GM21528 (cell line): ENCODE data around the gene BMPR1A.

Experiments
- ATAC-seq: cut with Tn5 transposase; IDR thresholded peaks from one replicate; pipeline ENCODE4 v1.9.1; 2021; ENCODE audit warnings: mild to moderate bottlenecking, moderate library complexity; ENCODE audit not compliant: unreplicated experiment, low FRiP score

The BMPR1A gene

DNA sequence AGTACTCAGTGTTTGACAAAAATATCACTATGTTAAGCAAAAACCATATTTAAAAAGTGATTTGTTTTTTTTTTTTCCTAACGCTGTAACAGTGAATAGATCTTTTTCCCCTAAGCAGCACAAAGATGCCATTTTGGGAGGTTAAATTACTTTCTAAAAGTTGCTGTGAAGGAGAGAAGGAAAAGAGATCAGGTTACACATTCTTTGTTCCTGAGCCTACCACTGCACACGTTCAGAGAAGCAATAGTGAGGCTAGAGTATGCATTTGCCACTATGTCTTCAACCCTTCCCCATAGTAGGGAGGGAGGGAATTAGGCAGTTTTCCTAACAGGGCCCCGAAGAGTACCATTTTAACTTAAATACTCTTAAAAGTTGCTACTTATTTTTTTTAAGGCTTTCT, 38.9 kb downstream of the BMPR1A start:
- ATAC-seq = no peak

GRCh38 chr10:86798025-86798424, 41.6 kb downstream of the BMPR1A start:
- ATAC-seq = no peak

DNA sequence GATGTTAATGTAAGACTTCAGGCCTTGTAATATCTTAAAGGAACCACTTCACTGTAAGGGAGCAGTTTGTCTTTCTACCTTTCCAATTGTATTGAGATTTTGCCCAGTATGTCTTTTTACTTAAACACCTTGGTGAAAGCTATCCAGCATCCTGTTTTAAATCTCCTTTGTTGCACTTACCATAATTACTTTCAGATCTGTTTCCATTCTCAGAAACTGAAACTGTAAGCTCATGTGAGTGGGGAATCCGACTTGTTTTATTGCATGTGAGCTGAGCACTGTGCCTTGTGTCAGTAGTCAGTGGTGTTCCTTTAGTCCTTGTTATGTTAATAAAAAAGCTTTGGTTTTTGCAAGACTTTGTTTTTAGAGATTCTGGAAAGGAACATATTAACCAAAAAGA, 42.2 kb downstream of the BMPR1A start:
- no peak for ATAC-seq

- ATAC-seq = no peak
Measured at GRCh38 chr10:86799188-86799845, 42.9 kb downstream of the BMPR1A start.

GRCh38 chr10:86801995-86802394, 45.6 kb downstream of the BMPR1A start:
- ATAC-seq = no peak

DNA sequence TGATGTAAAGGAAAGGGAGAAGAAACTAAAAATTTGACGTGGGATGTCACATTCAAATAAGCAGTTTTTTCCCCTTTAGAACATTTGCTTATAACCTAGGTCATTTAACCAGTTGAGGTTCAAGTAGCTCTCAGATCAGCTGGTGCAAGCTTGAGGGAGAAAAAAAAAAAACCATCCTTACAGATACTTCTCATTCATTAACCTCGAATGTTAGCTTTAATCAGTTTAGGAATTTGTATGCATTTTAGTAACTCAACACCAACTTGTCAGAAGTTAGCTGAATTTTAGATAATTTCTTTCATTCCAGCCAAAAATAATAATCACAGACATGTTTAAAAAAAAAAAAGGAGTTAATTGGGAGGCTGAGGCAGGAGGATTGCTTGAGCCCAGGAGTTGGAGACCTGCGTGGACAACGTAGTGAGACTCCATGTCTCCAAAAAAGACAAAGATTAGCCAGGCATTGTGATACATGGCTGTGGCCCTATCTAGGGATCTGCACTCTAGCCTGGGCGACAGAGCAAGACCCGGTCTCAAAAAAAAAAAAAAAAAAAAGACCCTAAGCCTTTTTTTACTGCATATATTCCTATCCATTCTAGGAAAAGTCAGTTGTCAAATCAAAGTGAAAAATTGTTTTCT, 46.2 kb downstream of the BMPR1A start:
- no peak for ATAC-seq

DNA sequence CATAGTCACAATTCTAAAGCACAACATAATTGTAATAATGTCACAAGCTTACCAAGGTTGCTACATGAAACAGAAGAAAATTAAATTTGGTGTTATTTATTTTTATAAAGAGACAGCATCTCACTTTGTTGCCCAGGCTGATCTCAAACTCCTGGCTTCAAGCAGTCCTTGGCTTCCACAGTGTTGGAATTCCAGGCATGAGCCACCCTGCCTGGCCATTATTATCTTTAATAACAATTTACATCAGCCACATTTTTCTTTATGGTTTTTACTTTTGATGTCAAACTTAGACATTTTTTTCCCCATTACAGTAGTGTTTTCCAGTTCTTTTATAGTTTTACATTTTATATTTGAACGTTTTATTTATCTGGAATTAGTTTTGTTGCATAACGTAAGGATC, 46.7 kb downstream of the BMPR1A start:
- no peak for ATAC-seq

DNA sequence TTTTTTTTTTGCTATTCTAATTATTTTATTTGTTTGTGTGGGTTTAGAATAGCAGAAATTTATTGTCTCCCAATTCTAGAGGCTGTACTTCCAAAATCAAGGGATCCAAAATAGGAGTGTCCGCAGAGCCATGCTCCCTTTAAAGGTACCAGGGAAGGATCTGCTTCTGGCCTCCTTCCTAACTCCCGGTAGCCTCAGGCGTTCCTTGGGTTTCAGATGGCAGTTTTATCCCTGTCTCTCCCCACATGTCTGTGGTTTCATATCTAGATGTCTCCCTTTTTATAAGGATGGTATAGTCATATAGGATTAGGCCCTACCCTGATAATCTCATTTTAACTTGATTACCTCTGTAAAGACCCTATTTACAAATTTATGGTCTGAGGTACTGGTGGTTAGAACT, 48.4 kb downstream of the BMPR1A start:
- no peak for ATAC-seq

- no peak for ATAC-seq
Measured at GRCh38 chr10:86813101-86813500, 56.7 kb downstream of the BMPR1A start.

GRCh38 chr10:86813982-86814381, 57.6 kb downstream of the BMPR1A start:
- no peak for ATAC-seq

DNA sequence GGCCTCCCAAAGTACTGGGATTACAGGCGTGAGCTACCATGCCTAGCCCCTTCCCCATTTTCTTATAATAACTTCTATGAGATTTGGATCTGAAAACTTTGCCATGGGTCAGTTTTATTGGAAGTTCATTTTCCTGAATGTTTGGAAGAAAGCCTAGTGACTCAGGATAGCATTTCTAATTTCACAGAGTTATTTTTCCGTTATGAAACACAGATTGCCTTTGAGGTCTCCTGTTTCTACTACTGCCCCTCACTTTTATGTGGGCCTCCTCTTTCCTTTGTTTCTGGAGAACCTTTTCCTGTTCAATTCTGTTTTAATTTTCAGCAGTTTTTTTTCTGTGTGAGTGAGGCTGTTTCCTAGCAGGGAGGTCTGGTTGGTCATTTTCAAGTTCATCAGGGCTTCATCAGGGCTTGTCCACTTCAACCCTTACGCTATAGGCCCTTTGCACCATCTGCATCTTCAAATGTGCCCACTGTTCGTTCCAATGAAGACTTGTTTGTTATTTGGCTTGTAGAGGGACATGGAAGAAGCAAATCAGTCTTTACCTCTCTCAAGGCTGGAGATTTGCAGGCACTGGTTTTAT, 58.7 kb downstream of the BMPR1A start:
- no peak for ATAC-seq

GRCh38 chr10:86815640-86816039, 59.2 kb downstream of the BMPR1A start:
- ATAC-seq = no peak

GRCh38 chr10:86817246-86817645, 60.8 kb downstream of the BMPR1A start:
- ATAC-seq = no peak

GRCh38 chr10:86819567-86819966, 63.1 kb downstream of the BMPR1A start:
- ATAC-seq = no peak

DNA sequence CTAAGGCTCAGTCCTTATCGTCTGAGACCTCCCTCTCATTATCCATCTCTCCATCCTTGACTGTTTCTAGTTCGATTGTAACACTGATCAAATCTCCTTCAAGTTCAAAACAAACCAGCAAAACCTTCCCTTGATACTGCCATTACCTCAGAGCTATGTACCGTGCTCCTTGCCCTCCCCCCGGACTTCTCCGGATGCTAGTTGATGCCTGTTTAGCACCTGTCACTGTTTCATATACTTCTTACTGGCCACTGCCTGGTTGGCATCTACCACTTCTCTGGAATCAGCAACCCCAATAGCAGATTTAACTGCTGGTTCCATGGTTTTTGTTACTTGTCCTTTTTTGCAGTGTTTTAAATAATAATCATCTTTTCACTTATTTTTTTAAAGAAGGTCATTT, 64.1 kb downstream of the BMPR1A start:
- no peak for ATAC-seq

DNA sequence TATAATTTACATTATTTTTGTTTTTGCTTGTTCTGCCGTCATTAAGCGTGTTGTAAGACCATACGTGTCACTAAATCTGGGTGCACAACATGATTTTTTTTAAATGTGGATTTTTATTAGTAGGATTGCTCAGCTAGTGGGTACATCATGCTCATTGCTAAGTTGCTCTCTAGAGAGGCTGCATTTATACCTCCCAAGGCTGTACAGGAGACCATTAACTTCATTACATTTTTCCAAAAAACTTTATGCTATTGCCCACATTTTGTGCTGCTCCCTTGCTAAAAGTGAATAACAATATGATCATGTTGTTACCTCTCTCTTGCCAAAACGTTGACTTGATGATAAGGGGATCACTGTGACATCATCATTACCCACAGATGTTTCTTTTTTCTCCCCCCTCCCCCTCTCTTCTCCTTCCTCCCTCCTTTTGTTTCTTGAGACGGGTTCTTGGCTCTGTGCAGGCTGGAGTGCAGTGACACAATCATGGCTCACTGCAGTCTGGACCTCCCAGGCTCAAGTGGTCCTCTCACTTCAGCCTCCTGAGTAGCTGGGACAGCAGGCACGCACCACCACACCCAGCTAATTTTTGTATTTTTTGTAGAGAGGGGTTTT, 65.1 kb downstream of the BMPR1A start:
- ATAC-seq = no peak

DNA sequence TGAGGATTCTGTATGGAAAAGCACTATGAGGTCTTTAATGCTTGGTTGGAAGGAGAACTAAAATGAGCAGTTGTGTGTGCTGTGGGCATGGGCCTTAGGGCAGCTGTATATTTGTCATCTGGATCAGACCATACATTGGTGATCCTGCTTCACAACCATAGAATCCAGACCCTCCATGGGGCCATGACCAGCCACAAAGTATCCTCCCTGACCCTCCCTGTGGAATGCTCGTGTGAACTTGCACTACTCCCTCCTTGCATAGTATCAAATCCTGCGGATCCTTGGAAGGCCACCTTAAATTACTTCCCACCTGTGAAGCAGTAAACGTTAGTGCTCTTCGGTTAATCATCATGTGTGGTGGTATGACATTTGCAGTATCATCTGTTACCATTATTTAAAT, 67.1 kb downstream of the BMPR1A start:
- ATAC-seq = no peak

DNA sequence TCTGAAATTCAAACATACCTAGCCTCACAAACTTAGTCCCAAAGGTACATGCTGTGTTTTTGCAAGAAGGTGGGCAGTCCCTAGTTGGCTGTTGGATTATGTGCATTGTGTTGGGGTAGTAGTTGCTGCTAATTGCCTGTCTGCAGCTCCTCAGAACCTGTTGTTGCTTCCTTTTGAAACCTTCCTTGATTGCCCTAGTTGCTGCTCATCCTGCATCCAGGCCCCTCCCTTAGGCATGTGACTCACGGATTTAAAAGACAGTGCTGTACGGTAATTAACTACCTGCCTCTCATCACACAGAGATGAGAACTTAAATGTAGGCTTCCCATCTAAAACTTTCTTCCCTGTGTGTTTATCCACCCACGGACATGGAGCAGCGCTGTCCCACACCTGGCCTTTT, 67.7 kb downstream of the BMPR1A start:
- no peak for ATAC-seq

DNA sequence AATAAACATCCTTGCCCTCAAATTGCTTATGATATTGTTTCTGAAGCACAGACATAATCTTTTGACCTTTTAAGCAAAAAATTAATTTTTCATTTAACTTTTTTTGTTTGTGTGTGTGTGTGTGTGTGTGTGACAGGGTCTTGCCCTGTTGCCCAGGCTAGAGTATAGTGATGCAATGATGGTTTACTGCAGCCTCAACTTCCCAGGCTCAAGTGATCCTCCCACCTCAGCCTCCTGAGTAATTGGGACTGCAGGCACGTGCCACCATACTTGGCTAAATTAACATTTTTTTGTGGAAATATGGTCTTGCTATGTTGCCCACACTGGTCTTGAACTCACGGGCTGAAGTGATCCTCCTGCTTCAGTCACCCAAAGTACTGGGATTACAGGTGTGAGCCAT, 68.9 kb downstream of the BMPR1A start:
- no peak for ATAC-seq

- ATAC-seq = no peak
Measured at GRCh38 chr10:86827639-86828038, 71.2 kb downstream of the BMPR1A start.

- ATAC-seq = no peak
Measured at GRCh38 chr10:86828145-86828544, 71.7 kb downstream of the BMPR1A start.

DNA sequence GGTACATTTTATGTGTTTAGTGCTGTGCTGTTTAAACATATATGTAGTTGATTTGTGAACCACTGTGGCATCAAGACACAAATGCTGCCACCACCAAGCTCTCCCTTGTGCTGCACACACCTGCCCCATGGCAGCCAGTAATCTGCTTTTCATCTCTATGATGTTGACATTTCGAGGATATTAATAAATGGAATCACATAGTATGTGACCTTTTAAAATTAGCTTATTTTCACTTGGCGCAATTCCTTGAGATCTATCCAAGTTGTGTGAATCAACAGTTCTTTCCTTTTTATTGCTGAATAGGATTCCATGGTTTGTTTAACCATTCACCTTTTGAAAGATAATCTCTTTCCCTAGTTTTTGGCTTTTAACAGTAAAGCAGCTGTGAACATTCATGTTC, 73.1 kb downstream of the BMPR1A start:
- ATAC-seq = no peak
